SK-N-SH treated with all-trans-retinoic acid at 6 μM for 48 hours (cell line): ENCODE data around the gene CPZ.
"Not testable (repeated sequence)": the region's sequence is repeated elsewhere in the genome, so short reads cannot be mapped to it uniquely, and the experiment has no call there.

Source experiments
- OSR1 ChIP-seq: fragments of 250-450 bp; sonication (Bioruptor Pico); IDR thresholded peaks from 2 replicates; pipeline ENCODE4 v1.8.0; 2022; ENCODE audit warnings: moderate library complexity, mild to moderate bottlenecking, inconsistent platforms
- PATZ1 ChIP-seq: fragments of 250-450 bp; sonication (Bioruptor Pico); IDR thresholded peaks from 2 replicates; pipeline ENCODE4 v1.8.0; 2020; ENCODE audit warnings: mild to moderate bottlenecking, moderate library complexity, borderline replicate concordance
- POU6F1 ChIP-seq: fragments of 250-450 bp; sonication (Bioruptor Pico); IDR thresholded peaks from 2 replicates; pipeline ENCODE4 v1.8.0; 2021; ENCODE audit warnings: low read depth, mild to moderate bottlenecking, moderate library complexity, borderline replicate concordance
- TCF4 ChIP-seq: fragments of 250-450 bp; sonication (Bioruptor Pico); IDR thresholded peaks from 2 replicates; pipeline ENCODE4 v1.8.0; 2021; ENCODE audit warnings: mild to moderate bottlenecking, moderate library complexity, borderline replicate concordance
- ZNF70 ChIP-seq: fragments of 450-650 bp; formaldehyde crosslinking; IDR thresholded peaks from 2 replicates; pipeline ENCODE4 v1.5.0; 2020; ENCODE audit warnings: mild to moderate bottlenecking, moderate library complexity

- TF ChIP-seq ZNF70; TCF4; POU6F1; PATZ1 (CRISPR knock-in tag); OSR1 (CRISPR knock-in tag): not testable (repeated sequence)
Observed at GRCh38 chr4:8576591-8576990, 16.0 kb upstream of the CPZ start.
